ENCODE measurements around the gene STAMBP. TPM values are rescaled to one million over a fixed set of nuclear protein-coding genes. Genes with fewer than 3 reads are reported as not detected.

Gene STAMBP
- polyA plus RNA-seq, 4 donors = 57.8 to 64.6 (median 61.6) TPM

- DNase-seq (ENCODE audit: low read depth in 4 of 4, low spot score in 2 of 4) = no peak
Measured at GRCh38 chr2:73922681-73923080, 93.9 kb downstream of the STAMBP start.

Other genes with a start within 250 kb of the STAMBP start
- 10 to 100 TPM; 23.5 to 25.5 (median 25.3) TPM for gene NAT8, start 186.5 kb upstream of the STAMBP start, polyA plus RNA-seq (ENCODE audit: insufficient read length in 4 of 4)
- gene TPRKB, start 91.6 kb upstream of the STAMBP start, polyA plus RNA-seq (ENCODE audit: insufficient read length in 4 of 4) = 10 to 100 TPM; 61.3 to 76.9 (median 73.9) TPM
- 10 to 100 TPM; 30.4 to 36.9 (median 35.2) TPM for gene DUSP11, start 48.9 kb upstream of the STAMBP start, polyA plus RNA-seq (ENCODE audit: insufficient read length in 4 of 4)
- not detected for gene C2orf78, start 44.8 kb upstream of the STAMBP start, polyA plus RNA-seq (ENCODE audit: insufficient read length in 4 of 4)
- 1 to 10 TPM in 1 of 4 donors, under 1 TPM in 3; 0.40 to 4.7 (median 0.72) TPM for gene ACTG2, start 64.0 kb downstream of the STAMBP start, polyA plus RNA-seq (ENCODE audit: insufficient read length in 4 of 4)
- gene DGUOK, start 97.9 kb downstream of the STAMBP start, polyA plus RNA-seq (ENCODE audit: insufficient read length in 4 of 4) = 10 to 100 TPM; 62.1 to 73.4 (median 65.1) TPM
- 10 to 100 TPM; 19.3 to 26.9 (median 22.0) TPM for gene TET3, start 155.9 kb downstream of the STAMBP start, polyA plus RNA-seq (ENCODE audit: insufficient read length in 4 of 4)

Measured in left renal cortex interstitium (tissue), 4 donors.